ENCODE results near the gene DHRS13.

The DHRS13 gene

GRCh38 chr17:28860363-28860808 is 42.5 kb downstream of the DHRS13 start:
- no peak for DNase-seq (ENCODE audit: low read depth in 3 of 3, low spot score in 1 of 3)

GRCh38 chr17:28858801-28859355 is 44.0 kb downstream of the DHRS13 start:
- DNase-seq (ENCODE audit: low read depth in 3 of 3, low spot score in 1 of 3): no peak

GRCh38 chr17:28857905-28858800 is 44.7 kb downstream of the DHRS13 start:
- DNase-seq (ENCODE audit: low read depth in 3 of 3, low spot score in 1 of 3): no peak

DNA sequence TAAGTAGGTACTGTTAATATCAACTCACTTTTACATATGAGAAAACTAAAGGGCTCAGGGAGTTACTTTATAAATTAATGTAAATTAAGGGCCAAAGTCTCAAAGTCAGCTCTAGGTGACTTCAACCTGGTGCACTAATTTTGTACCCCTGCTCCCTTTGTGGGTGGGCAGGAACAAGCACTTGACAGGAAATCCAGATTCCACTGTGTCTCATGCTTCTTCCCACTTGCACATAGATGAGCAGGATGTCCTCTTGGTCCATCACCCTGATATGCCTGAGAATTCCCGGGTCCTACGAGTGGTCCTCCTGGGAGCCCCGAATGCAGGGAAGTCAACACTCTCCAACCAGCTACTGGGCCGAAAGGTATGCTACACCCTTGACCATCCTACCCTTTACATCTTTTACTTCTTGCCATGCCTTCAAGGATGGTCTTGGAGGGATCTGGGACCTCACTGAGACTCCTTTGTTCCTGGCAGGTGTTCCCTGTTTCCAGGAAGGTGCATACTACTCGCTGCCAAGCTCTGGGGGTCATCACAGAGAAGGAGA is 46.8 kb downstream of the DHRS13 start:
- DNase-seq (ENCODE audit: low read depth in 3 of 3, low spot score in 1 of 3): no peak

DNA sequence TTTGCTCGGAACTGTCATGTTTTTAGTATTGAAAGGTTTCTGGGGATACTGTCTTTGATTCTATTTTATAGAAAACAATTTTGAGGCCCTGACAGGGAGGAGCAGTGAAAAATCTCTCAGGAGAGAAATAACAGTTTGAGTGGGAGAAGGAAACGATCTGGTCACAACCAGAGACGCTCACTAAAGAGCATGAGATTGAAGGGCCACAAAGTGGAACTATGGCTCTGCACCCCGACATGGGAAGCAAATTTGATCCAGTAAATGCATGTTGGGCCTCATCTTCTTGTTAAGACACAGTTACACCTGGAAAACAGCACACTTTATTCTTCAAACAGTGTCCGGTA is 47.6 kb downstream of the DHRS13 start:
- no peak for DNase-seq (ENCODE audit: low read depth in 3 of 3, low spot score in 1 of 3)

GRCh38 chr17:28854457-28855335 is 48.2 kb downstream of the DHRS13 start, which contains the start of gene ERAL1:
ERAL1 (plus strand) TSS chr17:28855016; CDS start chr17:28855035, 19 bp downstream.
- DNase-seq (ENCODE audit: low read depth in 3 of 3, low spot score in 1 of 3): peak; percentile 56 to 69 (median 58)

DNA sequence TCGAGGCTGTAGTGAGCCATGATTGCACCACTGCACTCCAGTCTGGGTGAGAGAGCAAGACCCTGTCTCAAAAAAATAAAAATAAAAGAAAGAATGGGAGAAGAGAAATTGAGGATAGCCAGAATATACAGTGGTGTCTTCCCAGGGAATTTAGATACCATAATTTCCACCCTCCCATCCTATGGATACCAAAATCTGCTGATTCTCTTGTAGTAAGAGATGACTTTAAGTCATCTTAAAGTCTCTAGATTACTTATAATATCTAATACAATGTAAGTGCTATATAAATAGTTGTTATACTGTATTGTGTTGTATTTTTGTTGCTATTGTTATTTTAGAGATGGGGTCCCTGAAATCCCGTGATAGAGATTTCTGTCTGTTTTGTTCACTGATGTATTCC is 49.6 kb downstream of the DHRS13 start:
- no peak for DNase-seq (ENCODE audit: low read depth in 3 of 3, low spot score in 1 of 3)

- no peak for DNase-seq (ENCODE audit: low read depth in 3 of 3, low spot score in 1 of 3)
Observed at GRCh38 chr17:28849281-28849680, 53.6 kb downstream of the DHRS13 start.

GRCh38 chr17:28848667-28849066 is 54.2 kb downstream of the DHRS13 start:
- DNase-seq (ENCODE audit: low read depth in 3 of 3, low spot score in 1 of 3): peak in 2 of 3 donors; percentile 21 to 57

All from stimulated activated CD4-positive, alpha-beta T cell treated with anti-CD3 and anti-CD28 coated beads, TNF-alpha, amount 100 ng/mL, for 1 hour (primary cell).